ENCODE data around the gene PTPRN2. TPM values are rescaled to one million over a fixed set of nuclear protein-coding genes. Genes with fewer than 3 reads are reported as not detected.

Gene PTPRN2
- total RNA-seq, 4 donors from 2014 or later, result 6.6 to 10.7 (median 8.2) TPM

GRCh38 chr7:157718303-157719007, 869.2 kb downstream of the PTPRN2 start:
- H3K27ac ChIP-seq, result no peak overlapping the region
- H3K27me3 ChIP-seq, result no peaks in the 10 kb centered on the region
- WGBS, 2 donors, result 69 to 70% methylated on average over 21 to 27 of the region's 27 CpGs
- DNase-seq (ENCODE audit: low spot score in 2 of 2), result no peak
- H3K36me3 ChIP-seq, result no peaks in the 10 kb centered on the region
- H3K4me3 ChIP-seq, result no peak overlapping the region
- H3K9me3 ChIP-seq, result peaks cover 0 to 19% (median 0%) of the 10 kb centered on the region in 4 donors
- no peak for TF ChIP-seq EP300 (IDR thresholded peaks at IDR 0.05)
- TF ChIP-seq POLR2A (IDR thresholded peaks at IDR 0.05), result no peak
- no peak for TF ChIP-seq CTCF (IDR thresholded peaks at IDR 0.05)
- H3K4me1 ChIP-seq, result no peaks in the 10 kb centered on the region

- Histone ChIP-seq H3K4me3 (no peak overlapping the region), H3K27me3 (no peaks in the 10 kb centered on the region)
- 89 to 91% methylated on average over 31 of the region's 31 CpGs for WGBS, 2 donors
Measured at GRCh38 chr7:157717211-157718174, 870.1 kb downstream of the PTPRN2 start.

GRCh38 chr7:157715938-157716280, 871.7 kb downstream of the PTPRN2 start:
- H3K27me3 ChIP-seq, result no peaks in the 10 kb centered on the region
- no peaks in the 10 kb centered on the region for H3K4me1 ChIP-seq
- H3K9me3 ChIP-seq, result peaks cover 0 to 19% (median 0%) of the 10 kb centered on the region in 4 donors
- no peak overlapping the region for H3K4me3 ChIP-seq
- H3K36me3 ChIP-seq, result no peaks in the 10 kb centered on the region
- DNase-seq (ENCODE audit: low spot score in 2 of 2), result no peak
- H3K27ac ChIP-seq, result no peak overlapping the region
- TF ChIP-seq EP300 (IDR thresholded peaks at IDR 0.05), result no peak
- no peak for TF ChIP-seq CTCF (IDR thresholded peaks at IDR 0.05)
- TF ChIP-seq POLR2A (IDR thresholded peaks at IDR 0.05), result no peak
- 73 to 76% methylated on average over 6 to 8 of the region's 8 CpGs for WGBS, 2 donors

More at GRCh38 chr7:157717211-157718174, 870.1 kb downstream of the PTPRN2 start:
- H3K27ac ChIP-seq, result no peak overlapping the region
- TF ChIP-seq CTCF (IDR thresholded peaks at IDR 0.05) (no peak), POLR2A (IDR thresholded peaks at IDR 0.05) (no peak), EP300 (IDR thresholded peaks at IDR 0.05) (no peak)
- H3K4me1 ChIP-seq, result no peaks in the 10 kb centered on the region
- H3K36me3 ChIP-seq, result no peaks in the 10 kb centered on the region
- peaks cover 0 to 19% (median 0%) of the 10 kb centered on the region in 4 donors for H3K9me3 ChIP-seq
- DNase-seq (ENCODE audit: low spot score in 2 of 2), result no peak

GRCh38 chr7:157715071-157715937, 872.3 kb downstream of the PTPRN2 start:
- H3K27me3 ChIP-seq, result no peaks in the 10 kb centered on the region
- TF ChIP-seq EP300 (IDR thresholded peaks at IDR 0.05) (no peak), CTCF (IDR thresholded peaks at IDR 0.05) (no peak), POLR2A (IDR thresholded peaks at IDR 0.05) (no peak)
- H3K4me3 ChIP-seq, result no peak overlapping the region
- no peak for DNase-seq (ENCODE audit: low spot score in 2 of 2)
- H3K27ac ChIP-seq, result no peak overlapping the region
- peaks cover 0 to 19% (median 0%) of the 10 kb centered on the region in 4 donors for H3K9me3 ChIP-seq
- 78 to 85% methylated on average over 22 to 25 of the region's 25 CpGs for WGBS, 2 donors
- H3K4me1 ChIP-seq, result no peaks in the 10 kb centered on the region
- H3K36me3 ChIP-seq, result no peaks in the 10 kb centered on the region
